Measurements from ENCODE around the gene EXTL2.

DNA sequence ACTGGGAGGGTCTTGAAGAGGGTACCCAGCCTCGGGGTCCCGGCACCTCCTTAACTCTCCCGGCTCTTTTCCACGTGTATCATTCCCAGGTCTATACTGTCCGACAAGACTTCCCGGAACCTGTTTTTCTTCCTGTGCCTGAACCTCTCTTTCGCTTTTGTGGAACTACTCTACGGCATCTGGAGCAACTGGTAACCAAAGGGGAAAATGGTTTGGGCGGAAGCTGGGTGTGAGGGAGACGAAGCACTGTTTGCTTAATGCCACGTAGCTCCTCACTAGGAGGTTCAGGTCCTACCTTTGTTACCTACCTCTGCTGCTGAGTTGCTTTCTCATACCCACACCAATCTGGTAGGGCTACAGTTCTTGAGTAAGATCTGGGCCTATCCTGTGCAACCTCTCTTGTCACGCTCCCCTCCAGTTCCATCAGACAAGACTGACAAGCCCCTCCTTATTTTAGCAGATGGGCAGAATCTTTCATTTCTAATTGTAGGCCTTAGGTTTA is 1.9 kb upstream of the EXTL2 start:
- TF ChIP-seq SIN3A (IDR thresholded peaks at IDR 0.05; ENCODE audit: borderline replicate concordance in 2 of 2, control insufficient read depth in 1 of 2, low read depth in 2 of 2, low read length in 2 of 2) (peak; percentile 3 to 12; a peak in 1 of 4 replicates), FOXM1 (IDR thresholded peaks at IDR 0.05; ENCODE audit: low read depth) (no peak), FOXM1 (CRISPR knock-in tag; IDR thresholded peaks at IDR 0.05; ENCODE audit: low read depth) (no peak), MAFK (IDR thresholded peaks at IDR 0.05; ENCODE audit: low read length) (no peak), HDAC6 (IDR thresholded peaks at IDR 0.05; ENCODE audit: low read depth, low read length) (no peak), GTF2F1 (IDR thresholded peaks at IDR 0.05; ENCODE audit: low read depth, low read length) (no peak)
- TF ChIP-seq, protein P1, sequence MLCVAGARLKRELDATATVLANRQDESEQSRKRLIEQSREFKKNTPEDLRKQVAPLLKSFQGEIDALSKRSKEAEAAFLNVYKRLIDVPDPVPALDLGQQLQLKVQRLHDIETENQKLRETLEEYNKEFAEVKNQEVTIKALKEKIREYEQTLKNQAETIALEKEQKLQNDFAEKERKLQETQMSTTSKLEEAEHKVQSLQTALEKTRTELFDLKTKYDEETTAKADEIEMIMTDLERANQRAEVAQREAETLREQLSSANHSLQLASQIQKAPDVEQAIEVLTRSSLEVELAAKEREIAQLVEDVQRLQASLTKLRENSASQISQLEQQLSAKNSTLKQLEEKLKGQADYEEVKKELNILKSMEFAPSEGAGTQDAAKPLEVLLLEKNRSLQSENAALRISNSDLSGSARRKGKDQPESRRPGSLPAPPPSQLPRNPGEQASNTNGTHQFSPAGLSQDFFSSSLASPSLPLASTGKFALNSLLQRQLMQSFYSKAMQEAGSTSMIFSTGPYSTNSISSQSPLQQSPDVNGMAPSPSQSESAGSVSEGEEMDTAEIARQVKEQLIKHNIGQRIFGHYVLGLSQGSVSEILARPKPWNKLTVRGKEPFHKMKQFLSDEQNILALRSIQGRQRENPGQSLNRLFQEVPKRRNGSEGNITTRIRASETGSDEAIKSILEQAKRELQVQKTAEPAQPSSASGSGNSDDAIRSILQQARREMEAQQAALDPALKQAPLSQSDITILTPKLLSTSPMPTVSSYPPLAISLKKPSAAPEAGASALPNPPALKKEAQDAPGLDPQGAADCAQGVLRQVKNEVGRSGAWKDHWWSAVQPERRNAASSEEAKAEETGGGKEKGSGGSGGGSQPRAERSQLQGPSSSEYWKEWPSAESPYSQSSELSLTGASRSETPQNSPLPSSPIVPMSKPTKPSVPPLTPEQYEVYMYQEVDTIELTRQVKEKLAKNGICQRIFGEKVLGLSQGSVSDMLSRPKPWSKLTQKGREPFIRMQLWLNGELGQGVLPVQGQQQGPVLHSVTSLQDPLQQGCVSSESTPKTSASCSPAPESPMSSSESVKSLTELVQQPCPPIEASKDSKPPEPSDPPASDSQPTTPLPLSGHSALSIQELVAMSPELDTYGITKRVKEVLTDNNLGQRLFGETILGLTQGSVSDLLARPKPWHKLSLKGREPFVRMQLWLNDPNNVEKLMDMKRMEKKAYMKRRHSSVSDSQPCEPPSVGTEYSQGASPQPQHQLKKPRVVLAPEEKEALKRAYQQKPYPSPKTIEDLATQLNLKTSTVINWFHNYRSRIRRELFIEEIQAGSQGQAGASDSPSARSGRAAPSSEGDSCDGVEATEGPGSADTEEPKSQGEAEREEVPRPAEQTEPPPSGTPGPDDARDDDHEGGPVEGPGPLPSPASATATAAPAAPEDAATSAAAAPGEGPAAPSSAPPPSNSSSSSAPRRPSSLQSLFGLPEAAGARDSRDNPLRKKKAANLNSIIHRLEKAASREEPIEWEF (CRISPR knock-in tag; IDR thresholded peaks at IDR 0.05): no peak
- TF ChIP-seq, protein P2, sequence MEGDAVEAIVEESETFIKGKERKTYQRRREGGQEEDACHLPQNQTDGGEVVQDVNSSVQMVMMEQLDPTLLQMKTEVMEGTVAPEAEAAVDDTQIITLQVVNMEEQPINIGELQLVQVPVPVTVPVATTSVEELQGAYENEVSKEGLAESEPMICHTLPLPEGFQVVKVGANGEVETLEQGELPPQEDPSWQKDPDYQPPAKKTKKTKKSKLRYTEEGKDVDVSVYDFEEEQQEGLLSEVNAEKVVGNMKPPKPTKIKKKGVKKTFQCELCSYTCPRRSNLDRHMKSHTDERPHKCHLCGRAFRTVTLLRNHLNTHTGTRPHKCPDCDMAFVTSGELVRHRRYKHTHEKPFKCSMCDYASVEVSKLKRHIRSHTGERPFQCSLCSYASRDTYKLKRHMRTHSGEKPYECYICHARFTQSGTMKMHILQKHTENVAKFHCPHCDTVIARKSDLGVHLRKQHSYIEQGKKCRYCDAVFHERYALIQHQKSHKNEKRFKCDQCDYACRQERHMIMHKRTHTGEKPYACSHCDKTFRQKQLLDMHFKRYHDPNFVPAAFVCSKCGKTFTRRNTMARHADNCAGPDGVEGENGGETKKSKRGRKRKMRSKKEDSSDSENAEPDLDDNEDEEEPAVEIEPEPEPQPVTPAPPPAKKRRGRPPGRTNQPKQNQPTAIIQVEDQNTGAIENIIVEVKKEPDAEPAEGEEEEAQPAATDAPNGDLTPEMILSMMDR (IDR thresholded peaks at IDR 0.05 in 2 of 3, conservative IDR thresholded peaks at IDR 0.05 in 1 of 3; ENCODE audit: insufficient read depth in 2 of 3, low read depth in 1 of 3, low read length in 3 of 3): no peak
